Measurements from ENCODE around the gene CAPZB.
"Not testable (repeated sequence)": the region's sequence is repeated elsewhere in the genome, so short reads cannot be mapped to it uniquely, and the experiment has no call there.

The CAPZB gene

DNA sequence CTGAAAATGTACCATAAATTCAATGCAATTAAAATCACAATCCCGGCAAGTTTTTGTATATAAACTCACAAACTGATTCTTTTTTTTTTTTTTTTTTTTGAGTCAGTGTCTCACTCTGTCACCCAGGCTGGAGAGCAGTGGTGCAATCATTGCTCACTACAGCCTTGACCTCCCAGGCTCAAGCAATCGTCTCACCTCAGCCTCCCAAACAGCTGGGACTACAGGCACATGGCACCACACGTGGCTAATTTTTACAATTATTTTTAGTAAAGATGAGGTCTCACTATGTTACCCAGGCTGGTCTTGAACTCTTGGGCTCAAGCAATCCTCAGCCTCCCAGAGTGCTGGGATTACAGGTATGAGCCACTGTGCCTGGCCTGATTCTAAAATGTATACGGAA lies 12.1 kb upstream of the CAPZB start:
- not testable (repeated sequence) for DNase-seq (ENCODE audit: low spot score)

- DNase-seq (ENCODE audit: low spot score): no peak
These were observed 11.2 kb upstream of the CAPZB start for GRCh38 chr1:19496527-19496874.

DNA sequence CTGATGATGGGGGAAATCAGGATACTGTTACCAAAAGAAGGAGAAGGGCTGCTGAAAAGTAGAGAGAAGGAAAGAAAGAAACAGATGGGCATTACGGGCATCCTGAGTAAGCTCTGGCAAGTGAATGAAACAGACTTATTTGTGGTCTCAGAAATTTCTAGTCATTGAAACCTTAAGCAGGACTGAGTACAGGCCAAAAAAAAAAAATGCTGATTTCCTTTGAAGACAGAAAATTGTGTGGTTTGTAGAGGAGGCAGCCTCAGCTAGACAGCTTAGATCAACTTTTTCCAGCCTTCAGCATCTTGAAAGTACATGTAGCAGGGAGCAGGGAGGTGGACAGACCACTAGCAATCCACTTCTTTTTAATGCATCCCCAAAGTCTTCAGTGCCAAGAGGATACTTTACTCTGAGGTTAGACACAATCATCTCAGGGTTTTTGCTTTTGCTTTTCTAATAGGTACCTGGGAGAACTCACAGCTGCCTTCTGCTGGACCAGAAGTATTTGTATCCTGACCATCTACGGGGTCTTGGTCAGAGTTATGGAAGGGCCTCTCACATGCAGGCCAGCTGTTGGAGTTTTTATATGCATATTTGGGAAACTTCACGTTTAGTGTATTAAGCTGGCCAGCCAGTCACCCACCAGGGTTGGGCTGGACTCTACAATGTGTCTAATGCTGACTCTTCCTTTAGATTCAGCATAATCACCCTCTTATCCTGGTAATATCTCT lies 10.6 kb upstream of the CAPZB start:
- DNase-seq (ENCODE audit: low spot score): no peak

- DNase-seq (ENCODE audit: low spot score): no peak
These were observed 9.8 kb upstream of the CAPZB start for GRCh38 chr1:19495000-19495656.

GRCh38 chr1:19493547-19493946 lies 8.2 kb upstream of the CAPZB start:
- no peak for DNase-seq (ENCODE audit: low spot score)

- no peak for DNase-seq (ENCODE audit: low spot score)
These were observed 4.7 kb upstream of the CAPZB start for GRCh38 chr1:19489996-19490395.

DNA sequence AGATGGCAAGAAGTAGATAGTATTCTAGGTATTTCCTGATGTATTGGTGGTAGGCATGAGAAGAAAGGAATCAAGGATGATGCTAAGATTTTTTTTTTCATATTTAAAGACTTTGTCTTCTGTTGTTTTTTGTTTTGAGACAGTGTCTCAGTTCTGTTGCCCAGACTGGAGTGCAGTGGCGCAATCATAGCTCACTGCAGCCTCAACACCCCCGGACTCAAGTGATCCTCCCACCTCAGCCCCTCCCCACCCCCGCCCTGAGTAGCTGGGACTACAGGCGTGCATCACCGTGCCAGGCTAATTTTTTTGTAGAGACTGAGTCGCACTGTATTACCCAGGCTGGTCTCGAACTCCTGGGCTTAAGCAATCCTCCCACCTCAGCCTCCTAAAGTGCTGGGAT lies 2.8 kb upstream of the CAPZB start:
- DNase-seq (ENCODE audit: low spot score): no peak

DNA sequence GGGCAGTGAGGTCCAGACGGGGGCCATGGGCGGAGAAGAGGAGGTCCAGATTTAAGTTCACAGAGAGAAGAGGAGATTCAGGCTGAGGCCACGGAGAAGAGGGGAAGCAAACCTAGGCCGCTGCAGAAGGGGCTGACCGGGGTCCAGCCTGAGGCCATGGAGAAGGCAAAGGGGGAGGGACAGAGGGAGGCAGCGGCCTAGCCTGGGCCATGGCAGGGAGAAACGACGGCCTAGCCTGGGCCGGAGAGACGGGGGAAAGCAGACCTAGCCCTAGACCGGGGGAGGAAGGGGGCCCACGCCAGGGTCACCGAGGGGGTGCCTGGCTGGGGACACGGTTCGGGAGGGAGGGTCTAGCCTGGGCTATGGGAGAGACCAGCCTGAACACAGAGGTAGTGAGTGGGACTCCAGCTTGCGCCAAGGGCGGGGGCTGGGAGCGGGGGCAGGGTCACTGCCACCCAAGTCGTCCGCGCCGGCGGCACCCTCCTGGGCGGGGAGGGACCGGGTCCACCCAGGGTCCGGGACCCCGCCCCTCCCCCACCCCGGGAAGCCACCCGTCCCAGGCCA lies 459 bp downstream of the CAPZB start:
- DNase-seq (ENCODE audit: low spot score): no peak

- DNase-seq (ENCODE audit: low spot score): no peak
These were observed 971 bp downstream of the CAPZB start for GRCh38 chr1:19484338-19484797.

GRCh38 chr1:19483691-19484090 lies 1.6 kb downstream of the CAPZB start:
- no peak for DNase-seq (ENCODE audit: low spot score)

GRCh38 chr1:19483261-19483660 lies 2.1 kb downstream of the CAPZB start:
- DNase-seq (ENCODE audit: low spot score): no peak

- no peak for DNase-seq (ENCODE audit: low spot score)
These were observed 3.4 kb downstream of the CAPZB start for GRCh38 chr1:19481826-19482398.

DNA sequence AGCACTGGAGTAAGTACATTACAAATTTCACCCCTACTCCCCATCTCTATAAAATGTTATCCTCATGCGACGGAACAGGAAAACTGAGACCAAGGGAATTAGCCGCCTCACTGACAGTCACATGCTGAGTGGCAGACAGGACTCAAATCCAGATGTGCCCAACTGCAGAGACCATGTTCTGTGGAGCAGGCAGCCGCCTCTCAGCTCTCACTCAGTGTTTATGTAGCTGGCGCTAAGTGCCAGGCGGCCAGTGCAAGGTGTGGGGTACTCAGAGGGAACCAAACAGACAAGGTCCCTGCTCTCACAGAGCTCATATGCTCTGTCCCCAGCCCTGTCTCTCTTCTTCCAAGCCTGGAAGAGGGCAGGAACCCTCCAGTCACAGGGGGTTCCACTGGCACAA lies 5.1 kb downstream of the CAPZB start:
- no peak for DNase-seq (ENCODE audit: low spot score)

DNA sequence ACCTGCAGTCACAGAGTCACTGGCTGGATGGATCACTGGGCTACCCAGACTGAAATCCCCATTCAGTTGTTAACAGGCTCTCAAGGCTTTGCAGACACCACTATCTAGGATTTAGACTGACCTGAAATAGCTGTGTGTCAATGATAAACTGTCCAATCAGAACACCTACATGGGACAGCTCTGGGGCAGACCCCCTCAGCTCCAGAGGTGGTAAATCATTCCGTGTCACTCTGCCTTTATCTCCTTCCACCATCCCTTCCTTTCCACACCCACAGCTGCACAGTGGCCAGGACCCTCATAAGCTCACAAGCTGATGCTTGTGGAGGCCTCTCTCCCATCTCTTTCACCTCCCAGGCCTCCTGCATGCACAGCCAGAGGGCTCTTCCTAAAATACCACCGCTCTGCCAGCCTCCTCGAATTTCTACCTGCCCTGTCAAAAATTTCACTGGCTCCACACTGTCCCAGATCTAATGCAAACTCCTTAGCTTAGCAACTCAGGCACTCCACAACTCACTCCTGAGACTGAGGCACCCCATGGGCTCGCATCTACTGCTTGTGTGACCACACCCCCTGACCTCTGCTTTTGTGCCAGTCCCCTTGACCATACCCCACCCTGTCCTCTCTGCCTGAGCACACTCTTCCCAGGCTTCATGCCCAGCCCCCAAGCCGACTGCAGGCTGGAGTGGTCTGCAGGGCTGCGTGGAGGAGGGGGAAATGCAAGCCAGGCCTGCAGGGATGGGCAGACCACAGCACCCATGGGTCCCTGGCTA lies 5.8 kb downstream of the CAPZB start:
- no peak for DNase-seq (ENCODE audit: low spot score)

GRCh38 chr1:19478322-19478721 lies 7.0 kb downstream of the CAPZB start:
- DNase-seq (ENCODE audit: low spot score): no peak

DNA sequence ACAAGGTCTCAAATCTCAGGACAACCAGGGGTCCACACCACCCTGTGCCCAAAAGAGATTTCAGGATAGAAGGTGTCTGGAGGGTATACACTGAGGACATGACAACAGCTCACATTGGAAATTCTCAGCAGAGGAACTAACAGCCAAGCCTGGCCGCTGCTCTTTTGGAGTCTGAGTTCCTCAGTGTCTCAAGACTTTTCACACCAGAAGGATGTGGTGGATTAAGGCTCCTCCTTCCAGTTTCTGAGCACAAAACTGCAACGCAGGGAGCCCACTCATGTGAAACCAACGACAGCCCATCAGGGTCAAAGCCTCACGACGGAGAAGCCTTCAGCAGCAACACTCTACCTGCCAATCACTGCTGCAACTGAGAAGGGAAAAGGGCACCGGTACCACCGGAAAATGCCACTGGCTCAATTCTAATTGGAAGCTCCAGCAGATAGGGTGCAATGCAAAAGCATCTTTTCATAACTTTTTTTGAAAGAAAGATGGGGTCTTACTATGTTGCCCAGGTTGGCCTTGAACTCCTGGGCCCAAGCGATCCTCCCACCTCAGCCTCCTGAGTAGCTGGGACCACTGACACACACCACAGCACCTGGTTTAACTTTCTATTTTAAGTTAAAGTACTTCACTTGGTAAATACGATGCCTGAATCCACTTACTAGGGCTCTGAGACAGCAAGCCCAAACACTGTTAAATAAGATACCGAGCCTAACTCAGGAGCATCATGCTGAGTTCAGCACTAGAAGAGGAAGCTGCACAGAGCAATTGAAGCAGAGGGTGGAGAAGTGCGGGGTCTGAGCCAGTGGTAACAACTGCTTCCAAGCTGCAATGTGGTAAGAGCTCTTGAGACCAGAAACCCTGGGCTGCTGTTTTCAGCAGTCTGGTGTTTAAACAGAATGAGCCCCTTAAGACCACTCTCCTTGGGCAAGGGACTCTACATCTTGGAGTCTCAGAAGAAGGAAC lies 7.8 kb downstream of the CAPZB start:
- DNase-seq (ENCODE audit: low spot score): no peak

GRCh38 chr1:19476450-19477190 lies 8.7 kb downstream of the CAPZB start:
- DNase-seq (ENCODE audit: low spot score): no peak

DNA sequence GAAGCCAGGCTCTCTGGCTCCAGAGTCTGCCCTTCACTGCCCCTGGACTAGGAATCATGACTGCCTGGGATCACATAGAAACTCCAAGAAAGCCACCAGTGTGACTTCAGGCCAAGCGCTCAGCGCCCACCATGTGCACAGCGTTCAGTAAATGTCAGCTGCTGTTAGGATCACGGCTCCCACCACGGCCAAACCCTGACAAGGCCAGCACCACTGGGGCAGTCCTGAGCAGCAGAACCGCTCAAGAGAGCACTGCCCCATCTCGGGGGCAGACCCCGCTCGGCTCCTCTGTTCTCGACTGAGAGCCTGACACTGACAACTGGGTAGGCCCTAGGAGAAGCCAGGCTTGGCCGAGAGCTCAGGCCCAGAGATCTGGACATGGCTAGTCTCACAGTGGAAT lies 10.0 kb downstream of the CAPZB start:
- no peak for DNase-seq (ENCODE audit: low spot score)

- DNase-seq (ENCODE audit: low spot score): no peak
These were observed 13.2 kb downstream of the CAPZB start for GRCh38 chr1:19472174-19472573.

DNA sequence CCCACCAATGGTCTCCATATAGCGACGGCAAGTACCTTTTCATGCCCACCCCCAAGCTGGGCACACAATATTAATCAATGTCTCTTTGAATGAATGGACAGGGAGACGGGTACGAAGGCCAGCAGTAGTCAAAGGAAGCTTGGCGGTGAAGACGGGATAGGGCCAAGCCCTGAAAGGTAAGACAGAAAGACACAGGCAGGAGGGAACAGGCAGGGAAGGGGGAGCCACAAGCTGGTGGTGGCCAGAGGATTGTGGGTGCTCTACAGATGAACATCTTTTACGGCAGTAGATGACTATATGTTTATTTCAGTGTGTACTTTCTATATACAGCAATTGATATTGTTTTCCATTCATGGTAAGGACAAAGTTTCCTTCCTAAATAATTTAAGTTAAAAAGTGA lies 16.3 kb downstream of the CAPZB start:
- DNase-seq (ENCODE audit: low spot score): no peak
